DMS53 treated with DMSO at 0.1 percent for 48 hours (cell line): ENCODE results near the gene CPT1B.

Experiments used
- DNase-seq: peaks from one replicate; lab custom pipeline; 2025; ENCODE audit not compliant: unreplicated experiment; lab: John Stamatoyannopoulos, UW

Gene CPT1B

DNA sequence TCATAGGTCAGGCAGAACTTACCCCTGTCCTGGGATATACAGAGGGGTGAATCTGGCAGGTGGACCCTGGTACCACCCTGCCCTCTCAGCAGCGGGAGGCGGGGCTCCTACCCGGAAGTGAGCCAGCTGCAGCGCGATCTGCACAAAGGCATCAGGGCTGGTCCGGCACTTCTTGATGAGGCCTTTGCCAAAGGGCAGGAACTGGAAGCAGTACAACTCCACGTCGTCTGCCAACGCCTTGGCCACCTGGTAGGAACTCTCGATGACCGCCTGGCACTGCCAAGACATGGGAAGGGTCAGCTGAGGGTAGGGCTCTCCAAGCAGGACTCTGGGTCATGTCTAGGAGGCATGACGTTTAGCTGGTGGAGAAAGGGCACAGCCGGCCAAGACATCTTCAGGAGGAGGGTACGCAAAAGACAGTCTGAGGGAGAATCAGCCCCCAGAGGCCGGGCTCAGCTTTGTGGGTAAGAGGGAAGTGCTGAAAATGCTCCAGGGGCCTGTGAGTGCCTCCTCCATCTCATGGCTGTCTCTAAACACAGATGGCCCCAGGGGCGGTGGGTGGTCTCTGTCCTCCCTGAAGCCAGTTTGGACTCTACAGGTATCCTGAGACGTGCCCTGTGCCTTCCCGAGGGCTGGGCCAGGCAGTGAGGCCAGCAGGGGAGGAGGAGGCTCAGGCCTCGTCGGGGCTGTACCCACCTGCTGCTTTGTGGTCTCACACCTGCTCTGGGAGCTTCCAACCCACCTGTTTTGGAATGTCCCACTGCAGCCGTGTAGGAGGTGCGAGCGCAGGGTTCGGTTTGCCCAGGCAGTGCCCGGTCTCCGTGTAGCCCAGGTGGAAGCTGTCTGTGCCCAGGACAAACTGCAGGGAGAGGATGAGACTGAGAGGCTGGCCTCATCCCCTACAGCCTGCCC, 6.7 kb downstream of the CPT1B start:
- no peak for DNase-seq

- no peak for DNase-seq
These were observed 7.4 kb downstream of the CPT1B start for GRCh38 chr22:50570861-50571260.

DNA sequence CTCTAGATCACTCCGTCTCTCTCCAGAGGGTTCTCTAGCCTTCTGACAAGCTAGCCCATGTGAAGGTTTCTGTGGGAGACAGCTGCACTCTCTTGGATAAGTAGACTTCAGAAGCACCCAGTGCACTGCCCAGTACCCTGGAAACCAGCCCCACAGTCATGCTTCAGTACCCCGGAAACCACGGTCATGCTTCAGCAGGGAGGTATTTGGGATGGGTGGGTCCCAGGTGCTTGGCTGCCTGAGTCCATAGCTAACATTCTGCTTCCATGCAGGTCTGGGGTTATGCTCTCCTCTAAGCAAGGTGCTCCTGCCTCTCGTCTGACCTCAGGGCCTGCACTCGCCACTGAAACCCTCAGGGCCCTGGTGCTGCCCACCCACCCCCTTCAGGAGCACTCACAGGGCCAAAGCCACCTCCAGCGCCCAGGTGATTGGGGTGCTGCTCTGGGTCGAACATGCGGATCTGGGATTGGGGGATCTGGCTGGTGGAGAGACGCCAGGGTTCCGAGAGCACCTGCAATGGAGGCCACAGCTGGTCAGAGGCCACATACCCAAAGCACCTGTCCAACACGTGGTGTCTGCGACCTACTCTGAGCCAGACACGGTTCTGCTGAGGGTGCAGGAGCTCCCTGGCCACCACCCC, 8.2 kb downstream of the CPT1B start:
- no peak for DNase-seq

DNA sequence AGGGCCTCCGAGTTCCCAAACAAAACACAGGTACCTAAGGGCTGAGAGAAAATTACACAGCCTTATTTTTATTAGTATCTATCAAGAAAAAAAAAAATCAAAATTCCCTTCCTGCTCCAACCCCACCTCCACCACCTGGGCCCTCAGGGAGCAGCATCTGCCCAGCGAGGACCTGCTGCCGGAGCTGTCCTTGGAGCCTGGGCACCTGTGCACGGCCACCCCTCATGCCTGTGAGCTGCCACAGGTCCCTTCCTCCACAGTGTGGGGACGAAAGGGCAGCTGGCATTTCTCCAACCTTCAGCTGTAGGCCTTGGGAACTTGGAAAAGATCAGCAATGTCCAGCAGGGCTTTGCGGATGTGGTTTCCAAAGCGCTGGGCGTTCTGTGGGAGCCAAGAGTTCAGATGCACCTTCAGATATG, 9.2 kb downstream of the CPT1B start:
- DNase-seq: no peak

DNA sequence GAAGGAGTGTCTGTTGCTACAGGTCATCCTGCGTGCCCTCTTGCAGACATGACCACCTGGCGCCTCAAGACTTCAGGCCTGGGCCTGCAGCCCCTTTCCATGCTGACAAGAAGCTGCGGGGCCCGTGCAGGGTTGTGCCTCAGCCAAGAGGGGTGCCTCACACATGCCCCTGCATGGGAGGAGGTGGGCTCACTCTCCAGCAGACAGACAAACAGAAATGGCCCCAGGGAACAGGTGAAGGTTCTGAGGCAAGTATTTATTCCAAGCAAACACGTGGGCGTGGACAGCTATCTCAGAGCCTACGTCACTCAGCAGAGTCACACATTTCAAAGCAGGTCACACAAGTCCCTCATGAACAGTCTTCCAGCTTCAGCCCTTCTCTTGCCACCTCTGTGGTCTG, 9.6 kb downstream of the CPT1B start:
- DNase-seq: peak; percentile 4

DNA sequence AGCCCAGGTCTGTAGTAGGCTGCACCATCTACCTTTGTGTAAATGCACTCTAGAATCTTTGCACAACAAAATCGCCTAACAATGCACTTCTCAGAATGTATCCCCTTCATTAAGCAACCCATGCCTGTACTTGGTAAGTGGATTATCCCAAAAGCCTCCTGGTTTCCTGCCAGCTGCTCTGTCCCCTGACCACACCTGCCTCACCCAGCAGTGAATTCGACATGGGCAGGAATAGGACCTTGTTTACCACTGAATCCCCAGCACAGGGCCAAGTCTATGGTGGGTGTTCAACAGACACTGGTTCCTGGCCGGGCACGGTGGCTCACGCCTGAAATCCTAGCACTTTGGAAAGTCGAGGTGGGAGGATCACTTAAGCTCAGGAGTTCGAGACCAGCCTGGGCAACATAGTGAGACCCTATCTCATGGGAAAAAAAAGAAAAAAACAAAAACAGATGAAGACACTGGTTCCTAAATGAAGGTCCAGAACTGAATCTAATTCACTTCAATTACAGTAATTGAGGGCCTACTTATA, 10.4 kb downstream of the CPT1B start:
- DNase-seq: no peak

- DNase-seq: no peak
These were observed 13.9 kb downstream of the CPT1B start for GRCh38 chr22:50564289-50564688.

DNA sequence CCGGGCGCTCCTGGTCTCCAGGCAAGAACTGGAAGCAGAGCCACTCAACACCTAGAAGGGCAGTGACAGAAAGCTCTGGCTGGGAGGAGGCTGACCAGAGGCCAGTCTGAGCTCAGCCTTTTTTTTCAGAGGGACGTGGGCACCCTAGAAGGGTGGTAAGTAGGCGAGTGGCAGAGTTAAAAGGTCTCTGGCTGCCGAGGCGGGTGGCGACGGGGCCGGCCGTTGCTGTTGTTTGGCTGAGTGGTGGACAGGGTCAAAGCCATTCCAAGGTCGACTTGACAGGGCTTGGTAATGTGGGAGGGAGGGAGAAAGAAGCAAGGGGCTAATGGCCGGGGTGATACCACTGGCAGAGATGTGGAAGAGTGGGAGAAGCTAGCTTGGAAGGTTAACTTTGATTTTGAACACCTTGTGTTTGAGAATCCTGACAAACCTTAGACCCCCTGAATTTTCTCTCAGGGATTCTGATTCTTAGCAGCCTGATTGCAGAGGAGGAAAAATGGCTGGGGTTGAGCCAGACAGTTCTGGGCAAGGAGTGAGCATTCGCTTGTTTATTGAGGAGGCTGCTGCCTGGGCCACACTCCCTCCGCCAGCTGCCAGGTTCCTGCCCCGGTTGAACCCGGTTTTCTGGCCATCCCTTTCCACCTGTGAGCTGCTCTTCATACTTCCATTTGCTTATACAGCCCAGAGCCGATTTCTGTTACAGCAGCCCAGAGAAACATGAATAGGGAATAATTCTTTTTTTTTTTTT, 14.6 kb downstream of the CPT1B start:
- DNase-seq: no peak

- DNase-seq: peak; percentile 90
These were observed 15.5 kb downstream of the CPT1B start, which contains the start of gene SYCE3 for GRCh38 chr22:50562523-50563412. TSS of gene SYCE3 (minus strand) at chr22:50562919. CDS start at chr22:50556405, 6,514 bp downstream.

GRCh38 chr22:50561401-50562358, 16.5 kb downstream of the CPT1B start:
- no peak for DNase-seq

DNA sequence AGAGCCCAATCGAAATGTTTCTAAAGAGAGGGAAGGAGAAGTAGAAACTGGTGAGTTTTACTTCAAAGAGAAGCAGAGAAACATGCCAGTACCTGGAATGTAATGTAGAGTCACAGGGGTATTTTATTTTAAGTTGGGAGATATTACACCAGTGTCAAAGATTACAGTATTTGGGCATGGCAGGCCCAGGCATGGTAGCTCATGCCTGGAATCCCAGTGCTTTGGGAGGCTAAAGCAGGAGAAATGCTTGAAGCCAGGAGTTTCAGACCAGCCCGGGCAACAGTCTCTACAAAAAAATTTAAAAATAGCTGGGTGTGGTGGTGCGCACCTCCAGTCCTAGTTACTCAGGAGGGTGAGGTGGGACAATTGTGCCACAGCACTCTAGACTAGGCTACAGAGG, 18.2 kb downstream of the CPT1B start:
- no peak for DNase-seq

- DNase-seq: no peak
These were observed 21.5 kb downstream of the CPT1B start for GRCh38 chr22:50556703-50557102.

DNA sequence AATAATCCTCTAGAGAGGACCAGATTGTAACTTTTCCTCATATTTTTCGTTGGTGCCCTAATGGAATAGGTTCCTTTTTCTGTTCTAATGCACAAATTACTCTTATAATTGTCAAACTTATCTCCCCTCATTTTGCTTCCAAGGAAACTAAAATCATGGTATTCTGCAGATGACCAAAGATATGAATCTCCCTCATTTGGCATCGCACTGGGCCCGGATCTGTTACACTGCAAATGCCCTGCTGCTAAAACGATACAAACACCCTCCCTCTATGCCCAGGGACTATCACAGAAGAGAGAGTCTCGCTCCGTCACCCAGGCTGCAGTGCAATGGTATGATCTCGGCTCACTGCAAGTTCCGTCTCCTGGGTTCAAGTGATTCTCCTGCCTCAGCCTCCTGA, 24.9 kb downstream of the CPT1B start:
- no peak for DNase-seq

DNA sequence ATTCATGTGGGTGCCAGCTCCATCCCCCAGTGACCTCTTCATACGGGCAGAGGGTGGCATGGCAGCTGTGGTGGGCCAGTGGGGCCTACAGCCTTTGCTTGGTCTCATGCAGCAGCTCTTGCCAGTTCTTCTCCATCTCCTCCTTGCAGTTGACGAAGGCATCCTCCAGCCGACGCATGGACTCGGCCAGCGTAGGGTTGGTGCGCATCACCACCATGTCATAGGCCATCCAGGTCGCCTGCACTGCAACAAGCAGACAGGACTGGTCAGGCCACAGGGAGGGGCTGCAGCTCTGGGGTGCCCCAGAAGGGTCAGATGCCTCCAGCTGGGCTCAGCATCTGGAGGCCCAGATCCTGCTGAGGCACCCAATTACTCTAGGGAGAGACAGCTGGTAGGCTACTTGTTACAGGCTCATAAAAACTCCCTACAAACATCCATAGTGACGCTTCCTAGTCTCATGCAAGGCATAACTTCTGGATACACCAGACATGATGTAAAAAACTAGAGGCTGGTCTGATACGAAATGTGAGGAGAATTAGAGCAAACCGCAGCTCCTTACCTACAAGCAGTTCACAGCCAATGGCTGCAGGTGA, 27.0 kb downstream of the CPT1B start:
- DNase-seq: no peak

DNA sequence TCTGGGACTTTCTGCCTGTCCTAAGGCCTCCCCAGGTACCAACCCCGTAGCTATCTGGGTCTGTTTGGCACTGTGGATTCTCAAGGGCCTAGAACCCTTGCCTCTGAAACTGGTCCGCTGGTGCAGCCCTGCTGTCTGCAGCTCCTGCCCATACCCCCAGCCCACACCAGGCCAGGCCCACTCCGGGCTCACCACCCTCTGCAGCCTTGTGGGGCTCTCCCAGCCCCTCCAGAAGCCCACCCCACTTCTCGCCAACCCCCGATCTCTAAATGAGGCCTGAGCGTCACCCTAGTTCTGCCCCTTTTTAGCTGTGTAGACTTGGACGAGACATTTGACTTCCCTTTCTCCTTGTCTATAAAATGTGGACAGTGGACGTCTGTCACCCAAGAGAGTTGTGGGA, 27.8 kb downstream of the CPT1B start:
- no peak for DNase-seq

DNA sequence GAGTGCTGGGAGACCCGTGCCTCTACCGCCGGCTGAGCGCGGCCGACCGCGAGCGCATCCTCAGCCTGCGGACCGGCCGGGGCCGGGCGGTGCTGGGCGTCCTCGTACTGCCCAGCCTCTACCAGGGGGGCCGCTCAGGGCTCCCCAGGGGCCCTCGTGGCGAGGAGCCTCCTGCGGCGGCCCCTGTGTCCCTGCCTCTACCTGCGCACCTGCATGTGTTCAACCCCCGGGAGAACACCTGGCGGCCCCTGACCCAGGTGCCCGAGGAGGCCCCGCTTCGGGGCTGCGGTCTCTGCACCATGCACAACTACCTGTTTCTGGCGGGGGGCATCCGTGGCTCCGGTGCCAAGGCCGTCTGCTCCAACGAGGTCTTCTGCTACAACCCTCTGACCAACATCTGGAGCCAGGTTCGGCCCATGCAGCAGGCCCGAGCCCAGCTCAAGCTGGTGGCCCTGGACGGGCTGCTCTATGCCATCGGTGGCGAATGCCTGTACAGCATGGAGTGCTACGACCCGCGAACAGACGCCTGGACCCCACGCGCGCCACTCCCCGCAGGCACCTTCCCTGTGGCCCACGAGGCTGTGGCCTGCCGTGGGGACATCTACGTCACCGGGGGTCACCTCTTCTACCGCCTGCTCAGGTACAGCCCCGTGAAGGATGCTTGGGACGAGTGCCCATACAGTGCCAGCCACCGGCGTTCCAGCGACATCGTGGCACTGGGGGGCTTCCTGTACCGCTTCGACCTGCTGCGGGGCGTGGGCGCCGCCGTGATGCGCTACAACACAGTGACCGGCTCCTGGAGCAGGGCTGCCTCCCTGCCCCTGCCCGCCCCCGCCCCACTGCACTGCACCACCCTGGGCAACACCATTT, 29.1 kb downstream of the CPT1B start:
- no peak for DNase-seq

DNA sequence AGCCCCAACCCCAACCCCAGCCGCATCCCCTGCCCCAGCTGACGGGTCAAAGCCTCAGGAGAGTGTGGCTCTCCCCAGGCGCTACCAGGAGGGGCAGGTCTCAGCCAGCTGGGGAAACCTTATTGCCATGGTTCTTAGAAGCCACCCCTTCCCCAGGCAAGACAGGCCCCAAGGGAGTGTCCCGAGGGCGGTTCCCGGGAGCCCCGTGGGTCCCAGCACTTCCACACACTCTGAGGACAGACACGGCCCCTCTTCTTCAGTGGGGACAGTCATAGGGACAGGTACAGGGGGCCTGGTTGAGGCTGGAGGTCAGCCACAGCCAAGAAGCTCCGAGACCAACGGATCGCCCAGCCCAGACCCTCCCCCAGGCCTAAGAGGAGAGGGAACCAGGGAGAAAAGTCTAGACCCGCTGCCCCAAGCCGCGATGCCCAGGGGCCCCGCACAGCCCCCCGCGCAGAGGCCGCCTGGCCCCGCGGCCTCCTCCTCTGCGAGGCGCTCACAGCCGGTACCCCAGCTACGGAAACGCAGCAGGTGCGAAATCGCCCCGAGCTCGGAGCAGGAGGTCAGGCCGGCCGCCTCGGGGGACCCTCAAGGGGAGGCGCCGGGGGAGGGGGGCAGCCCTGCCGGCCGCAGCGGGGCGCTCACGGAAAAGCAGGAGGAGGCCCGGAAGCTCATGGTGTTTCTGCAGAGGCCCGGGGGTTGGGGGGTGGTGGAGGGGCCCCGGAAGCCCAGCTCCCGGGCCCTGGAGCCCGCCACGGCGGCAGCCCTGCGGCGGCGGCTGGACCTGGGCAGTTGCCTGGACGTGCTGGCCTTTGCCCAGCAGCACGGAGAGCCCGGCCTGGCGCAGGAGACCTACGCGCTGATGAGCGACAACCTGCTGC, 29.9 kb downstream of the CPT1B start:
- DNase-seq: no peak
